ENCODE measurements around the gene ZFP92. TPM values are rescaled to one million over a fixed set of nuclear protein-coding genes. Genes with fewer than 3 reads are reported as not detected.

Gene ZFP92
- total RNA-seq, 1 experiment from 2014 or later, result 0.16 TPM

GRCh38 chrX:153456704-153457103, 45.4 kb downstream of the ZFP92 start:
- H3K9me3 Mint-ChIP-seq (ENCODE audit: unreplicated experiment), result no peaks in the 10 kb centered on the region
- H3K27me3 Mint-ChIP-seq (ENCODE audit: insufficient read depth, unreplicated experiment), result no peaks in the 10 kb centered on the region
- no peaks in the 10 kb centered on the region for H3K4me1 Mint-ChIP-seq (ENCODE audit: low read depth, unreplicated experiment)
- H3K27ac Mint-ChIP-seq (ENCODE audit: unreplicated experiment), result no peak overlapping the region
- Histone ChIP-seq H3K4me3 (ENCODE audit: low read depth, low read length) (no peak overlapping the region), H3K36me3 (ENCODE audit: control insufficient read depth, insufficient read depth, low read length) (no peaks in the 10 kb centered on the region), H3K27me3 (replicated peaks; ENCODE audit: control insufficient read depth, insufficient read depth, low read length) (no peaks in the 10 kb centered on the region), H3K4me1 (peaks cover 8% of the 10 kb centered on the region; the same call in 1 of the 2 replicates), H3K9me3 (no peaks in the 10 kb centered on the region)
- CTCF ChIA-PET, result no interaction called here
- H3K36me3 Mint-ChIP-seq (ENCODE audit: insufficient read depth, unreplicated experiment), result peaks cover 19% of the 10 kb centered on the region
- TF ChIP-seq CTCF (IDR thresholded peaks at IDR 0.05; ENCODE audit: insufficient read depth in 1 of 2, low read depth in 1 of 2, low read length in 1 of 2, severe bottlenecking in 1 of 2, unreplicated experiment in 1 of 2), result no peak
- no peak for DNase-seq
- POLR2A ChIA-PET, result no interaction called here
- intact Hi-C loops (cut with micrococcal nuclease; ENCODE audit: unreplicated experiment), result no loop called here
- BruUV-seq (replicated peaks), result no TSS peak
- no peak overlapping the region for H3K4me3 Mint-ChIP-seq (ENCODE audit: unreplicated experiment)

- TF ChIP-seq CTCF (IDR thresholded peaks at IDR 0.05; ENCODE audit: insufficient read depth in 1 of 2, low read depth in 1 of 2, low read length in 1 of 2, severe bottlenecking in 1 of 2, unreplicated experiment in 1 of 2), result no peak
- DNase-seq, result no peak
- POLR2A ChIA-PET, result no interaction called here
- H3K9me3 ChIP-seq, result no peaks in the 10 kb centered on the region
- no TSS peak for BruUV-seq (replicated peaks)
- Mint-ChIP-seq H3K9me3 (ENCODE audit: unreplicated experiment) (no peaks in the 10 kb centered on the region), H3K4me3 (ENCODE audit: unreplicated experiment) (no peak overlapping the region), H3K4me1 (ENCODE audit: low read depth, unreplicated experiment) (no peaks in the 10 kb centered on the region), H3K27me3 (ENCODE audit: insufficient read depth, unreplicated experiment) (no peaks in the 10 kb centered on the region), H3K27ac (ENCODE audit: unreplicated experiment) (no peak overlapping the region), H3K36me3 (ENCODE audit: insufficient read depth, unreplicated experiment) (peaks cover 23% of the 10 kb centered on the region)
- H3K4me3 ChIP-seq (ENCODE audit: low read depth, low read length), result no peak overlapping the region
- H3K4me1 ChIP-seq, result peaks cover 8% of the 10 kb centered on the region; the same call in 1 of the 2 replicates
- CTCF ChIA-PET, result no interaction called here
- no peaks in the 10 kb centered on the region for H3K27me3 ChIP-seq (replicated peaks; ENCODE audit: control insufficient read depth, insufficient read depth, low read length)
- intact Hi-C loops (cut with micrococcal nuclease; ENCODE audit: unreplicated experiment), result no loop called here
- H3K36me3 ChIP-seq (ENCODE audit: control insufficient read depth, insufficient read depth, low read length), result no peaks in the 10 kb centered on the region
These were observed 46.0 kb downstream of the ZFP92 start for GRCh38 chrX:153457136-153457825.

- H3K27me3 ChIP-seq (replicated peaks; ENCODE audit: control insufficient read depth, insufficient read depth, low read length), result no peaks in the 10 kb centered on the region
- Mint-ChIP-seq H3K9me3 (ENCODE audit: unreplicated experiment) (no peaks in the 10 kb centered on the region), H3K36me3 (ENCODE audit: insufficient read depth, unreplicated experiment) (peaks cover 23% of the 10 kb centered on the region), H3K27me3 (ENCODE audit: insufficient read depth, unreplicated experiment) (no peaks in the 10 kb centered on the region), H3K4me1 (ENCODE audit: low read depth, unreplicated experiment) (no peaks in the 10 kb centered on the region), H3K4me3 (ENCODE audit: unreplicated experiment) (no peak overlapping the region), H3K27ac (ENCODE audit: unreplicated experiment) (no peak overlapping the region)
- H3K4me3 ChIP-seq (ENCODE audit: low read depth, low read length), result no peak overlapping the region
- no TSS peak for BruUV-seq (replicated peaks)
- no peak for TF ChIP-seq CTCF (IDR thresholded peaks at IDR 0.05; ENCODE audit: insufficient read depth in 1 of 2, low read depth in 1 of 2, low read length in 1 of 2, severe bottlenecking in 1 of 2, unreplicated experiment in 1 of 2)
- POLR2A ChIA-PET, result no interaction called here
- DNase-seq, result no peak
- no peaks in the 10 kb centered on the region for H3K9me3 ChIP-seq
- intact Hi-C loops (cut with micrococcal nuclease; ENCODE audit: unreplicated experiment), result no loop called here
- peaks cover 8% of the 10 kb centered on the region; the same call in 1 of the 2 replicates for H3K4me1 ChIP-seq
- no peaks in the 10 kb centered on the region for H3K36me3 ChIP-seq (ENCODE audit: control insufficient read depth, insufficient read depth, low read length)
- CTCF ChIA-PET, result no interaction called here
These were observed 46.7 kb downstream of the ZFP92 start for GRCh38 chrX:153457827-153458466.

Data from Caco-2 (cell line).